ENCODE measurements around the gene UGT1A3. TPM values are rescaled to one million over a fixed set of nuclear protein-coding genes. Genes with fewer than 3 reads are reported as not detected.
A peak's percentile ranks its signal among the peaks of the same experiment; 100 is the strongest.

UGT1A3 gene
- total and polyA plus RNA-seq, 8 donors, result not detected

DNA sequence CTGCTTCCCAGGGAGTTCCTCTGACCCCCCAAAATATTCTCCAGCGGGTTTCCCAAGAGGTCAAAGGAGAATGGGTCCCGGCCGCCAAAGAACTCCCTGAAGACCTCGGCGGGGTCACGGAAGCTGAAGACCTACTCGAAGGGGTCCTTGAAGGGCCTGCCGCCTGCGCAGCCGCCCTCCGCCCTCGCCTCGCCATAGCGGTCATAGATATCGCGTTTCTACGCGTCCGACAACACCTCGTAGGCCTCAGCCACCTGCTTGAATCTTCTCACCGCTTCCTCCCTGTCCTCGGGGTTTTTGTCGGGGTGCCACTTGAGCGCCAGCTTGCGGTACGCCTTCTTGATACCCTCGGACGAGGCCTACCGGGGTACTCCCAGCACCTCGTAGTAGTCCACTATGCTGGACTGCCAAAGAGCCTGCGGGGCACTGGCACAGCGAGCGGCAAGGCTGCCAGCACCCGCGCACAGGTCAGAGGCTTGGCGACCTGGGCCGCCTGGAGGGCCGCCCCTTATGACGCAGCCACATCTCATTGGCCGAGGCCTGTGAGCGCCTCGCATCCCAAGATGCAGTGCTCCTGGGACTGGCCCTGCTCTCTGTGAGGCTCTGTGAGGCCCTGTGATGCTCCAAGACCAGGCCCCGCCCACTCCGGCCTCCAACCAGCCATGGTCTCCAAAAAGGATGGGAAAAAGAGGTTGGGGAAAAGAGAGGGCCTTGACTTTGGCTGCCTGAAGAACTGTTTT is 26.2 kb downstream of the UGT1A3 start:
- Histone ChIP-seq H3K9me3 (peaks cover 0 to 11% of the 10 kb centered on the region in 2 donors), H3K4me3 (no peak overlapping the region), H3K27me3 (no peaks in the 10 kb centered on the region), H3K4me1 (no peaks in the 10 kb centered on the region), H3K27ac (no peak overlapping the region), H3K36me3 (no peaks in the 10 kb centered on the region)
- no peak for ATAC-seq
- peak in 1 of 4 donors; percentile 60 for DNase-seq
- TF ChIP-seq, protein P1, sequence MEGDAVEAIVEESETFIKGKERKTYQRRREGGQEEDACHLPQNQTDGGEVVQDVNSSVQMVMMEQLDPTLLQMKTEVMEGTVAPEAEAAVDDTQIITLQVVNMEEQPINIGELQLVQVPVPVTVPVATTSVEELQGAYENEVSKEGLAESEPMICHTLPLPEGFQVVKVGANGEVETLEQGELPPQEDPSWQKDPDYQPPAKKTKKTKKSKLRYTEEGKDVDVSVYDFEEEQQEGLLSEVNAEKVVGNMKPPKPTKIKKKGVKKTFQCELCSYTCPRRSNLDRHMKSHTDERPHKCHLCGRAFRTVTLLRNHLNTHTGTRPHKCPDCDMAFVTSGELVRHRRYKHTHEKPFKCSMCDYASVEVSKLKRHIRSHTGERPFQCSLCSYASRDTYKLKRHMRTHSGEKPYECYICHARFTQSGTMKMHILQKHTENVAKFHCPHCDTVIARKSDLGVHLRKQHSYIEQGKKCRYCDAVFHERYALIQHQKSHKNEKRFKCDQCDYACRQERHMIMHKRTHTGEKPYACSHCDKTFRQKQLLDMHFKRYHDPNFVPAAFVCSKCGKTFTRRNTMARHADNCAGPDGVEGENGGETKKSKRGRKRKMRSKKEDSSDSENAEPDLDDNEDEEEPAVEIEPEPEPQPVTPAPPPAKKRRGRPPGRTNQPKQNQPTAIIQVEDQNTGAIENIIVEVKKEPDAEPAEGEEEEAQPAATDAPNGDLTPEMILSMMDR (IDR thresholded peaks at IDR 0.05), result no peak
- intact Hi-C loops (cut with DNase I), result no loop called here

DNA sequence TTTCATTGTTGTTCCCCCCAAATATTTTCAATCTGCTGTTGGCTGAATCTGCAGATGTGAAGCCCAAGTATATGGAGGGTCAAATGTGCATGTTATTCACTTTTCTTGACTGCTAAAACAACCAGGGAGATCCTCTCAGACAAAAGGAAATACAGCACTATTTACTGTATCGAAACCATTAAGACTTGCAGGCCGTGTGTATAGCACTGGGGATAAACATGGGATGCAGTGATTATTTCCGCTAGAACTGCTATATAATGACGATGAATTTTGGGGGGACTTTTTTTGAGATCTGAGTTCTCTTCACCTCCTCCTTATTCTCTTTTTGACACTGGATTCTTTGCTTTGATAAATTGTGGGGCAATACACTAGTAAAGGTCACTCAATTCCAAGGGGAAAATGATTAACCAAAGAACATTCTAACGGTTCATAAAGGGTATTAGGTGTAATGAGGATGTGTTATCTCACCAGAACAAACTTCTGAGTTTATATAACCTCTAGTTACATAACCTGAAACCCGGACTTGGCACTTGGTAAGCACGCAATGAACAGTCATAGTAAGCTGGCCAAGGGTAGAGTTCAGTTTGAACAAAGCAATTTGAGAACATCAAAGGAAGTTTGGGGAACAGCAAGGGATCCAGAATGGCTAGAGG is 27.7 kb downstream of the UGT1A3 start:
- TF ChIP-seq, protein P1 (IDR thresholded peaks at IDR 0.05), result no peak
- H3K9me3 ChIP-seq, result no peaks in the 10 kb centered on the region
- H3K36me3 ChIP-seq, result no peaks in the 10 kb centered on the region
- H3K4me3 ChIP-seq, result no peak overlapping the region
- no peaks in the 10 kb centered on the region for H3K27me3 ChIP-seq
- no peaks in the 10 kb centered on the region for H3K4me1 ChIP-seq
- DNase-seq (no peak), ATAC-seq (no peak)
- H3K27ac ChIP-seq, result no peak overlapping the region
- intact Hi-C loops (cut with DNase I), result no loop called here

DNA sequence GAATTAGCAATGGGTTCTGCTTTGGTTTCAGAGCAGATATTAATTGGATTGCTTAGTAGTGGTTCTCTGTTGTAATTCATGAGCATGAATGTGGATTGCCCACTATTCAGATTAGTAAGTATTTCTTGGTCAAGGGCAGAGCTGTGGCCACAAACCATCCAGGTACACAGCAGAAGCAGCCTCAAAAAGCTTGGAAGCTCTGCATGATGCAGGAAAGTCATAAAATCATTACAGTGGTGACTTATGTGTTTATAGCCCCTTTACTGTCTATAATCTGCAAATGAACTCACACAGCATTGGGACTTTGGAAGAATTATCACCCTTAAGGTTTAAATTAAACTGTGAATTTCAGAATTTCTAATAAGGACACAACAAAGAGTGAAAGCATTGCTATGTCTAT is 29.3 kb downstream of the UGT1A3 start:
- H3K4me3 ChIP-seq, result no peak overlapping the region
- H3K27ac ChIP-seq, result no peak overlapping the region
- H3K36me3 ChIP-seq, result no peaks in the 10 kb centered on the region
- TF ChIP-seq, protein P1 (IDR thresholded peaks at IDR 0.05), result no peak
- no peaks in the 10 kb centered on the region for H3K4me1 ChIP-seq
- H3K9me3 ChIP-seq, result no peaks in the 10 kb centered on the region
- H3K27me3 ChIP-seq, result no peaks in the 10 kb centered on the region
- intact Hi-C loops (cut with DNase I), result no loop called here
- no peak for ATAC-seq
- no peak for DNase-seq

DNA sequence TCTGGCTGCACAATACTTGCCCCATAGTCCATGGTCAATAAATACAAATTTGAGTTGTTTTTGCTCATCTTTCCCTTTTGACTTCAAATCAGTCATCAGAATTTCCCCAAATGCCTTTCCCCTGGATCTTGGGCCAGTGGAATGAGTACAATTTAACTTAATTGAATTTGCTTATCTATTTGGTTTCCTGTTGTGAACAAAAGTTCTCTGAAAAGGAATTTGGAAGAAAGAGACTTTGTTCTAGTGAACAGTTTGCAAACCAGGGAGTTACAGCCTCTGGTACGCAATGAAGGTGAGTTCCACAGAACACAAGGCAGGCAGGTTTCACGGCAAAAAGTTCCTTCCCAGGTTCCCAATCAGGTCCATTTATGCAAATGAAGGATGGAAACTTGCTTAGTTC is 30.0 kb downstream of the UGT1A3 start:
- DNase-seq, result no peak
- Histone ChIP-seq H3K4me3 (no peak overlapping the region), H3K27ac (no peak overlapping the region), H3K27me3 (no peaks in the 10 kb centered on the region), H3K4me1 (no peaks in the 10 kb centered on the region), H3K36me3 (no peaks in the 10 kb centered on the region), H3K9me3 (no peaks in the 10 kb centered on the region)
- TF ChIP-seq, protein P1 (IDR thresholded peaks at IDR 0.05), result no peak
- intact Hi-C loops (cut with DNase I), result no loop called here
- ATAC-seq, result no peak

DNA sequence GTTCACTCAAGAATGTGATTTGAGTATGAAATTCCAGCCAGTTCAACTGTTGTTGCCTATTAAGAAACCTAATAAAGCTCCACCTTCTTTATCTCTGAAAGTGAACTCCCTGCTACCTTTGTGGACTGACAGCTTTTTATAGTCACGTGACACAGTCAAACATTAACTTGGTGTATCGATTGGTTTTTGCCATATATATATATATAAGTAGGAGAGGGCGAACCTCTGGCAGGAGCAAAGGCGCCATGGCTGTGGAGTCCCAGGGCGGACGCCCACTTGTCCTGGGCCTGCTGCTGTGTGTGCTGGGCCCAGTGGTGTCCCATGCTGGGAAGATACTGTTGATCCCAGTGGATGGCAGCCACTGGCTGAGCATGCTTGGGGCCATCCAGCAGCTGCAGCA is 31.2 kb downstream of the UGT1A3 start, which contains the start of gene UGT1A1:
Gene UGT1A1 (plus strand): TSS at position 228 of the 400 bp plus-strand sequence. CDS start 18 bp downstream, at position 246.
- no peaks in the 10 kb centered on the region for H3K27me3 ChIP-seq
- intact Hi-C loops (cut with DNase I), result no loop called here
- no peaks in the 10 kb centered on the region for H3K4me1 ChIP-seq
- no peak within 1 kb of the TSS for H3K27ac ChIP-seq
- TF ChIP-seq, protein P1 (IDR thresholded peaks at IDR 0.05), result no peak
- H3K9me3 ChIP-seq, result no peaks in the 10 kb centered on the region
- ATAC-seq, result no peak
- DNase-seq, result no peak
- no peak within 1 kb of the TSS for H3K4me3 ChIP-seq
- H3K36me3 ChIP-seq, result no peaks in the 10 kb centered on the region
